Fibroblast of mammary gland (primary cell): ENCODE measurements around the gene OR52I1.

ENCODE experiments used
- DNase-seq: peaks from one replicate; pipeline ENCODE4 v3.0.0-alpha.2; 2010; ENCODE audit warnings: low read depth
- H3K4me3 ChIP-seq: 2 replicates; pipeline ENCODE4 v1.5.1; 2011; ENCODE audit warnings: low read depth, mild to moderate bottlenecking, low read length, moderate library complexity; ENCODE audit not compliant: control insufficient read depth
- CTCF ChIP-seq: conservative IDR thresholded peaks from 2 replicates; pipeline ENCODE4 v1.5.1; 2011; ENCODE audit warnings: low read depth, low read length, inconsistent platforms; ENCODE audit not compliant: control insufficient read depth, insufficient read depth

Gene OR52I1

DNA sequence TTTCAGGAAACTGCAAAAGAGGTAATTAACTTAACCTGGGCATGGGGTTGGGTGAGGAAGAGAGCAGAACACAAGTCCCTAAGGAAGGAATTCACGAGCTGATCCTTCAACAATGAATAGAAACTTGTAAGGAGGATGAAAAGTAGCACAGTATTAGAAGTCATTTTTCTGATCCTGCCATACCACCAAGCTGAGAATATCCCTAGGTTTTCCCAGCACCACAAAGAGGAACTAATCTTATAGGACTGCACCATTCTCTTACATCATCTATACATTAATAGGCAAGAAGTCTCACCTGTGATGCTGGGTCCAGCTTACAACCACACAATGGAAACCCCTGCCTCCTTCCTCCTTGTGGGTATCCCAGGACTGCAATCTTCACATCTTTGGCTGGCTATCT, at the start of gene OR52I1:
Gene OR52I1, plus strand, starts transcription at position 301 of the 400 bp plus-strand sequence. Its CDS starts 0 bp downstream, at position 301.
- no peak for TF ChIP-seq CTCF
- H3K4me3 ChIP-seq: no peak within 1 kb of the TSS
- DNase-seq: no peak

DNA sequence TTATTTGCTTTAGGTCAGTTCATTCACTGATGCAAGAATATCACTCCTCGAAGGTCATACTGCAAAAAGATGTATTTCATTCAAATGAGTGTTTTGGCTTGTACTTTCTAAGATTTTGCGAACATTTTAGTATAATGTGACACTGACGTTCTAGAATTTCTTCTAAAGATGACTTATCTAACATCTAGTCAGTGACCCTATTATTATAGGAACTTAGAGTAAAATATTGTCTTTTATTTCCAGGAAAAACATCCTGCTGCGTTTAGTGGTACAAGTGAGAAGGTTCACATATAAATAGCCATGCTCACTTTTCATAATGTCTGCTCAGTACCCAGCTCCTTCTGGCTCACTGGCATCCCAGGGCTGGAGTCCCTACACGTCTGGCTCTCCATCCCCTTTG, 48.9 kb upstream of the OR52I1 start, which contains the start of gene OR52M1:
Gene OR52M1, plus strand, starts transcription at position 301 of the 400 bp plus-strand sequence. Its CDS starts 0 bp downstream, at position 301.
- TF ChIP-seq CTCF: no peak

DNA sequence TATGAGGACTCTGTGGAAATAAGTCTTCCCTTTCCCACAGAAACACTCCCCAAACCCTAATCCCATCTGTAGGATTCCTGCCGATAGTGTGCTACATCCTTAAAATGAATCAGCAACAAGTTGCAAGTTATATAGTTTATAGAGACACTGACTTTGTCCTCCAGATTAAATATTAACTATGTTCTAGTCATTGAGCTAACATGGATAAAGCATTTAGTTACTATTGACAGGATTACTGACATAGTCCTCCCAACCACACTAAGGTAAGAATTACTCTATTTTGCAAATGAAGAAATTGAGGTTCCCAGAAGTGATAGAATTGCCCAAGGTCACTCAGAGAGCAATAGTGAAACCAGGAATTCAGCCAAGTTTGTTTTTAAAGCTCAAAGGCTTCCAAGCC, 47.0 kb upstream of the OR52I1 start:
- DNase-seq: no peak
- TF ChIP-seq CTCF: no peak
- H3K4me3 ChIP-seq: no peak overlapping the region

More for the DNA sequence above, 48.9 kb upstream of the OR52I1 start, which contains the start of gene OR52M1:
- H3K4me3 ChIP-seq: no peak within 1 kb of the TSS
- no peak for DNase-seq

DNA sequence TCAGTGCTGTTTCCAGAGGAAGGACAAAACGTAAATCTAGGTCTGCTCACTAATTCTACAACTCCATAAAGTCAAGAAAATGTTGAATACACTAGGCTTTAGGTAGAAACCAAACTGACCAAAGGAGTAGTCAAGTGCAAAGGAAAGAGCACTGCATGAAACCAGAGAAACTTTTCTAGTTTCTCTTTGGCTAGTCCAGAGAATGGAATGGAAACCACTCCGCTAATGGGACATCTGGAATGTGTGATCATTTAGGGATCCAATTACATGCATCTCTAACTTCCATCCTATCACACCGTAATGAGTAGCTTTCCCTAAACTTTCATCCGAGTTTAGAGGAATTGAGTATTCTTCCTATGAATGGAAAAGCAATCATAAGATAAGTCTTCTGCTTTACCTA, 46.4 kb upstream of the OR52I1 start:
- H3K4me3 ChIP-seq: no peak overlapping the region
- no peak for TF ChIP-seq CTCF
- DNase-seq: no peak

DNA sequence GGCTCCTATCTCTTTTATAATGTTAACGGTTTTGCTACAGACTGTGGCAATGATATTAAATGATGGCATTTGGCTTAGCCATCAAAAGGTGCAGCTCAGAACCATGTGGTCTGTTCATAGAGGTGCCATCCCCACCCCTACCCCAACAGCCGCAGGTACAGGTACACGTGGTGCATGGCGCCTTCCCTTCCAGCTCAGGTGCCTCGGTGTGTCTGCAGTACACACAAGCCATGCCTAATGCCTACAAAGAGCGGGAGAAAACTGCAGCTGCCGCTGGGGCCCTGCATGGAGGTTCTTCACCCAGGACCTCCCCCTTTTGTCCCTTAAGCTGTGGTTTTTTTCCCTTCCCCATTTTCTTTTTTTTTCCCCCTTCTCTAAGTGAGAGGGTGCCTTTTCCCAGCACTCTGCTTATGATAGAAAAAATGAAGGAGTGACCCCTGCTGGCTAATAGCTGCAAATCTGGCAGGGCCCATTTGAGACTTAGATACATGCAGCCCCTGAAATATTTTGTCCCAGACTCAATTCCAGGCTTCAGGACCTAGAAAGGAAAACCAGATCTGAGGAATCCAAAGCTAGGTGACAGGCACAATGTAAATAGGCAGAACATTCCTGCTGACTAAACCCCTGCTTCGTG, 42.4 kb upstream of the OR52I1 start:
- TF ChIP-seq CTCF: peak; percentile 21
- DNase-seq: no peak
- no peak overlapping the region for H3K4me3 ChIP-seq

DNA sequence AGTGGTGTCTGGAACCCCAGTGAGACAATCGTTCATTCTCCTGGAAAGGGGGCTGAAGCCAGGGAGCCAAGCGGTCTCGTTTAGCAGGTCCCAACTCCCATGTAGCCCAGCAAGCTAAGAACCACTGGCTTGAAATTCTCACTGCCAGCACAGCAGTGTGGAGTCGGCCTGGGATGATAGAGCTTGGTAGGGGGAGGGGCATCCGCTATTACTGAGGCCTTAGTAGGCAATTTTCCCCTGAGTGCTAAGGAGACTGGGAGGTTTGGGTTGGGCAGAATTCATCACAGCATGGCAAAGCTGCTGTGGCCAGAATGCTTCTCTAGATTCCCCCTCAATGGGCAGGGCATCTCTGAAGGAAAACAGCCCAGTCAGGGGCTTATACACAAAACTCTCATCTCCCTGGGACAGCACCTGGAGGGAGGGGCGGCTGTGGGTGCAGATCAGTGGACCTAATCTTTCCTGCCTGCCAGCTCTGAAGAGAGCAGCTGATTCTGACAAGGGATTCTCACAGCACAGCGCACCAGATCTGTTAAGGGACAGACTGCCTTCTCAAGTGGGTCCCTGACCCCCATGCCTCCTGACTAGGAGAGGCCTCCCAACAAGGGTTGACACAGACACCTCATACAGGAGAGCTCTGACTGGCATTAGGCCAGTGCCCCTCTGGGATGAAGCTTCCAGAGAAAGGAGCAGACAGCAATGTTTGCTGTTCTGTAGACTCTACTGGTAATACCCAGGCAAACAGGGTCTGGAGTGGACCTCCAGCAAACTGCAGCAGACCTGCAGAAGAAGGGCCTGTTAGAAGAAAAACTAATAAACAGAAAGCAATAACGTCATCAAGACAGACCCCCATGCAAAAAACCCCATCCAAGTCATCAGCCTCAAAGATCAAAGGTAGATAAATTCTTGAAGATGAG, 34.1 kb upstream of the OR52I1 start:
- TF ChIP-seq CTCF: no peak
- no peak for DNase-seq
- H3K4me3 ChIP-seq: no peak overlapping the region
